HT1080 (cell line): ENCODE measurements around the gene INHA. TPM values are rescaled to one million over a fixed set of nuclear protein-coding genes. Genes with fewer than 3 reads are reported as not detected.

ENCODE experiments used
- DNase-seq: peaks from one replicate; pipeline ENCODE4 v3.0.0-alpha.2; 2015; ENCODE audit warnings: low read depth
- small RNA-seq: library from RNA; depleted of rRNA; stranded (forward); fragments of <200 nt; gene quantifications from one replicate; pipeline ENCODE3, GENCODE V24; 2014
- total RNA-seq: library from RNA; depleted of rRNA; stranded (reverse); fragments of >200 nt; shearing (Covaris generic); gene quantifications from 2 replicates; pipeline ENCODE4 v1.2.3, GENCODE V29; 2014; rRNA removed

The INHA gene
- total RNA-seq, 1 experiment from 2014 or later: not detected

DNA sequence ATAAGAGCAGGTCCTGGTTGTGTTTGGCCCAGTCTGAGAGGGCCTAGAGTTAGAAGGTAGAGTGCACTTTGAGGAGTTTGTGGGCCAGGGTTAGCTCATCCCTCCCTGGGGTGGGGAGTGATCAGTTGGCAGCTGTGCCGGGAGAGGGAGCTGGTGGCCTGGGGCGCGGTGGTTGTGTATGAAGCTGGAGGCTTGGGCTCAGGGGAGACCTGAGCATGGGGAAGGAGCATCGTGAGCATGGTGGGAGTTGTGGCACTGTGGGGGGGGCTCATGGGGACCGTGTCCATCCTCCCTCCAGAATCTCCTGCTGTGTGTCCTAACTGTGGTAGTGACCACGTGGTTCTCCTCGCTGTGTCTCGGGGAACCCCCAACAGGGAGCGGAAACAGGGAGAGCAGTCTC, 39.2 kb downstream of the INHA start:
- no peak for DNase-seq

- DNase-seq: no peak
These were observed 39.9 kb downstream of the INHA start for GRCh38 chr2:219611866-219612576.

- no peak for DNase-seq
These were observed 40.6 kb downstream of the INHA start for GRCh38 chr2:219612577-219613286.

DNA sequence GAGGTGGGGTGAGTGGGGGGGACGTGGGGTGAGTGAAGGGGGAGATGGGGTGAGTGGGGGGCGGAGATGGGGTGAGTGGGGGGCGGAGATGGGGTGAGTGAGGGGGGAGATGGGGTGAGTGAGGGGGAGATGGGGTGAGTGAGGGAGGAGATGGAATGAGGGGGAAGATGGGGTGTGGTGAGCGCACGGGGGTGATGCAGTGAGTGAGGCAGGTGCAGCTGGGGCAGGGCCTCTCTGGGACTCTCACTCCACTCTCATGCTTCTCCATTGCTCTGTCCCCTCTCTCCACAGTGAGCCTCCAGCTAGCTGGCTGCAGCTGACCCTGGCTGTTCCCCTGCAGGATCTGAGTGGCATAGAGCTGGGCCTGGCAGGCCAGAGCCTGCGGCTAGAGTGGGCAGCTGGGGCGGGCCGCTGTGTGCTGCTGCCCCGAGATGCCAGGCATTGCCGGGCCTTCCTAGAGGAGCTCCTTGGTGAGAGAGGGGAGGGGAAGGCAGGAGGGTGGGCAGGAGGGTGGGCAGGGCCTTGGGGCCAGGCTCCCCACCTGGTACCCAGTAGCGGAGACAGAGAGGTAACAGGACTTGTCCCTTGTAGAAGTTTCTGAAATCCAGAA, 41.5 kb downstream of the INHA start:
- no peak for DNase-seq

- DNase-seq: no peak
These were observed 42.2 kb downstream of the INHA start for GRCh38 chr2:219614076-219614860.

DNA sequence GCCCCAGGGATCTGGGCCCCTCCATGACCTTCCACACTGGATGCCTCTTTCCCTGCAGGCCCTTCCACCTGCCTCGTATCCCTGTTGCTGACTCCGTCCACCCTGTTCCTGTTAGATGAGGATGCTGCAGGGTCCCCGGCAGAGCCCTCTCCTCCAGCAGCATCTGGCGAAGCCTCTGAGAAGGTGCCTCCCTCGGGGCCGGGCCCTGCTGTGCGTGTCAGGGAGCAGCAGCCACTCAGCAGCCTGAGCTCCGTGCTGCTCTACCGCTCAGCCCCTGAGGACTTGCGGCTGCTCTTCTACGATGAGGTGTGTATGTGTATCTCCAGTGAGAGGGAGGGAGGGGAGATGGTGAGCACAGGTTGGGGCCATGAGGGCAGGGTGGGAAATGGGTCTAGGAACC, 42.9 kb downstream of the INHA start:
- DNase-seq: no peak

DNA sequence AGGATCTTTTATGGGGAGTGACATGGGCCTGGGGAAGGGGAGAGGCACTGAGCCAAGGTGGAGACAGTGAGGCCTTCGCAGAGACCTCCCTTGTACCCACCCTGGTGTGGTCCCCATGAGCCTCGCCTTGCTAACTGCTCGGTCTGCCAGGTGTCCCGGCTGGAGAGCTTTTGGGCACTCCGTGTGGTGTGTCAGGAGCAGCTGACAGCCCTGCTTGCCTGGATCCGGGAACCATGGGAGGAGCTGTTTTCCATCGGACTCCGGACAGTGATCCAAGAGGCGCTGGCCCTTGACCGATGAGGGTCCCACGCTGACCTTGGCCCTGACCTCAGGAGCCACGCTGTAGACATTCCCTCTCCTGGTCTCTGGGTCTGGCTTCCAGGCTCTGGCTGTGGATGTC, 43.8 kb downstream of the INHA start:
- no peak for DNase-seq

DNA sequence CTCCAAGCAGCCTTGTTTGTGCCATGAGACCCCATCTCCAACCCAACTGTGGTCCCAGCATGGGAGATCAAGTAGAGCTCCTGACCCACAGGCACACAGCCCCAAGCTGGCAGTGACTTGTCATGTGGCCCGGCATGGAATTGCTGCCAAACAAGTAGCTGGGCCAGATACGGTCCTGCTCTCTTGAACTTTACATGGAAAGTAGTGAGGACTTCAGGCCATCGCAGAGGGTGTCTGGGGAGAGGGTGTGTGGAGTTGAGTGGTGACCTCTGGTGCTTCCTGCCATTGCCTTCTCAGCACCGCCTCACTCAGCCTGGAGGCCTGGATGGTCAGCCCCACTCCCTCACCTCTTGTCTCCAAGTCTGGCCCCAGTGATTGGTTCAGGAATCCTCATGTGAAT, 44.4 kb downstream of the INHA start:
- DNase-seq: no peak

DNA sequence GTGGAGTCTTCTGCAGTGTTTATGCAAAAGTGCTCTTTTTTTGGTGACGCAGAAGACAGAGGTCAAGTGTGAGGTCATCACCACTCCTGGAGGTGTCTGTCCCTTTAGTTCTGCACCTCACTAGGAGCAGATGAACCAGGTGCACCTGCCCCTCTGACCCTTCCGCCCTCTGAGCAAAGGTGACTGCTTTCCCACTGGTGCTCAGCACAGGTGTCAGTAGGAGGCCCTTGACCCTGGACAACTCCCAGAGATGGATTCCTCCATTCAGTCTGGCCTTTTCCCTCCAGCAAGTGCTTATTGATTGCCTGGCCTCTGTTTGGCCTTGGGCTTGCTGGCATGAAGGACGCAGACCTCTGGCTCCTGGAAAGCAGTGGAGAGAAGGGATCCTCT, 46.6 kb downstream of the INHA start:
- no peak for DNase-seq

- no peak for DNase-seq
These were observed 47.1 kb downstream of the INHA start for GRCh38 chr2:219619235-219619634.

DNA sequence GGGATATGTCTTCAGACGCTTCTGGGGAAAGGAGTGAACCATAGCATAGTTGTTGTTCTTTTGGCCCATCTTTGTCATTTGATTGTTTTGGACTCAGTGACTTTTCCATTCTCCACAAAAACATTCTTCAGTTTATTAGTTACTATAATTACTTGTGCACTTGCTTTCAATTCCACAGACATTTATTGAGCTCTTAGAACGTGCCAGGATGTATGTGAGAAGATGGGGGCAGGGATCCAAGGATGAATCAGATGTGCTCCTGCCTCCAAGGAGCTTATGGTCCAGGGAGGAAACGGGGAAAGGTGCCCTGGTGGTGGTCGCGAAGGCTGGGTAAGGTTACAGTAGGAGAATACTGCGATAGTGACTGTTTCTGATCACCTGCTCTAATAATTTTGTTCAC, 48.4 kb downstream of the INHA start:
- no peak for DNase-seq

DNA sequence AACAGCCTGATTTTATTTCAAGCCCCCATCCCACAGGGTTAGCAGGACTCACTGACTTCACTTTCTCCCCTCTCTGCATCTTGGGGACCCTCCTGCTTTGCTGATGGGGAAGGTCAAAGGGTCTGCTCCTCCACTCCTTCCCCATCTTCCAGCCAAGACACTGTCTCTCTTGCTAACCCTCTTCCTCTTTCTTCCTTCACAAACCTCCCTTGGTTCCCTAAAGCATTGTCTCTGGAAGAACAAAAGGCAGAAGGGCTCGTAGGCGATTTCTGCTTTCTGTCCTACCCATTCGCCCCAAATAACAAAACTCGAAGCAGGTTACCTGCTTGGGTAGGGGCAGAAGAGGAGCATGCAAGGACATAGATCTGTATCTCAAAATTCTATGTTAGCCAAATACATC, 49.8 kb downstream of the INHA start:
- DNase-seq: no peak

DNA sequence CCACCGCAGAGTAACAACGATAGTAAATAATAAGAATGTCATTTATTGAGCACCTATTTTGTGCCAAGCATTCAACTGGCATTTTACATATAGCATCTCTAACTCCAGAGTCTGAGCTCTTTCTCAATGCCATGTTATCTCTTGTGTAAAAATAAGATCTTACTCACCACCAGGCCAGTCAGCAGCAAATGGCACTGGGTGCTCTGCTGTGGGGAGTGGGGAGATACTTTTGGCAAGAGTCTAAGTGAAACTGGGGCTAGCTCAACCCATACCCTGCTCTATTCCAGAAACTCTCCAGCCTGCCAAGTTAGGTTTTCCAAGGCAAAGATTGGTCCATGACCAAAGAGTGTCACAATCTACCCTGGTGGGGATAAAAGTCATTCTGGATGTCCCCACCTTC, 50.4 kb downstream of the INHA start:
- no peak for DNase-seq

DNA sequence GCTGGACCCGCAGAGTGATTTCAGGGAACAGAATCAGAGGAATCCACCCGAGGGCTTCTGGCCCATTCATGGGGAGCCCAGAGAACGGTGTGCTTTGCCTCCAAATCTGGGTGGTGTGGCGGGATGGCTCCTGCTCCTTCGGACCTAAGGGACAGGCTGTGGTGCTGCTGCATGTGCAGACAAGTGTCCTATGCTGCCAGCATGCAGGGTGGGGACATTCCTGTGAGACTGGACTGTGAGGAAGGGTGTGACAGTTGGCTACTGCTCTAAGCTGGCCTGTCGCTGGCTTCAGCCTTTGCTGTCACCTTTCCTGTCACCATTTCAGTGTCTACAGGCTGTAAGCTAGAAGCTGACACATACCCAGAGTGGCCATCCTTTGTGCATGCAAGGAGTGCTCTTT, 52.5 kb downstream of the INHA start:
- no peak for DNase-seq

DNA sequence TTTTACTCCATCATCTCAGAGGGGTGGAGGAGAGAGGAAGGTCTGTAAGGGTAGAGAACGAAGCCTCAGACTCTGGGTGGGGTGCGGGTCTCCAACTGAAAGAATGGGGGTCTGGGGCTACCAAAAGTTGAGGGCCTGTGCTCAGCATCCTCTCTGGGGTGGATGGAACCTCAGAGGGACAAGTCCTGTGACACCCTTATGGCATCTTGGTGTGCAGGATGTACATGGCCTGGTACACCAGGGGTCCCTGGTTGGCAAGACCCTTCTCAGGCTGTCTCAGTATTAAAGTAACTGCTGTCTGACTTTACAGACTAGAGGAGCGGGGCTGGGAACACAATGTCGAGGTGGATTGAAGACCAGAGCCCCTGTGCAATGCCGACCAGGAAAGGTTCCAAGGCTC, 53.1 kb downstream of the INHA start:
- no peak for DNase-seq

Small RNA genes within 50 kb of the gene (small RNA-seq; reads per million reads assigned to genes)
- gene MIR3132 (not detected), gene RN7SKP213 (not detected)

Other genes starting within 250 kb of the INHA start
- not detected in 2 replicates for gene RESP18, start 239.6 kb upstream of the INHA start, total RNA-seq
- 77.0 and 94.9 TPM in 2 replicates for gene DNPEP, start 184.4 kb upstream of the INHA start, total RNA-seq
- not detected in 2 replicates for gene DES, start 153.9 kb upstream of the INHA start, total RNA-seq
- gene SPEG, start 137.5 kb upstream of the INHA start, total RNA-seq: 20.6 and 23.0 TPM in 2 replicates
- 40.0 and 47.8 TPM in 2 replicates for gene GMPPA, start 73.4 kb upstream of the INHA start, total RNA-seq
- gene ASIC4, start 57.8 kb upstream of the INHA start, total RNA-seq: not detected in 2 replicates
- gene CHPF, start 28.5 kb upstream of the INHA start, total RNA-seq: 126 and 132 TPM in 2 replicates
- gene TMEM198, start 28.3 kb upstream of the INHA start, total RNA-seq: 1.8 and 2.0 TPM in 2 replicates
- gene OBSL1, start 771 bp upstream of the INHA start, total RNA-seq: 71.0 and 80.8 TPM in 2 replicates
- 17.1 and 18.2 TPM in 2 replicates for gene STK11IP, start 25.5 kb downstream of the INHA start, total RNA-seq
- gene SLC4A3, start 55.3 kb downstream of the INHA start, total RNA-seq: 5.8 and 7.9 TPM in 2 replicates